Osteoblast (primary cell): ENCODE data around the gene UFD1. TPM values are rescaled to one million over a fixed set of nuclear protein-coding genes. Genes with fewer than 3 reads are reported as not detected.

Experiments
- DNase-seq: peaks from one replicate; pipeline ENCODE4 v3.0.0; 2011; ENCODE audit warnings: low spot score, mixed read lengths; ENCODE audit not compliant: insufficient read length; ENCODE audit errors: missing footprints
- H2AFZ ChIP-seq: 2 replicates; pipeline ENCODE4 v1.6.0; 2011; ENCODE audit warnings: mild to moderate bottlenecking, low read length
- H3K27ac ChIP-seq: 2 replicates; pipeline ENCODE4 v1.5.1; 2011; ENCODE audit warnings: mild to moderate bottlenecking, low read depth, low read length, moderate library complexity
- H3K27me3 ChIP-seq: 2 replicates; pipeline ENCODE4 v1.6.0; 2012; ENCODE audit warnings: mild to moderate bottlenecking, control low read depth, inconsistent platforms, low read length, moderate library complexity; ENCODE audit not compliant: insufficient read depth
- H3K36me3 ChIP-seq: 2 replicates; pipeline ENCODE4 v1.5.1; 2011; ENCODE audit warnings: mild to moderate bottlenecking, low read length, control low read depth, moderate library complexity; ENCODE audit not compliant: insufficient read depth
- H3K4me1 ChIP-seq: 2 replicates; pipeline ENCODE4 v1.5.1; 2011; ENCODE audit warnings: mild to moderate bottlenecking, low read length, control low read depth, moderate library complexity; ENCODE audit not compliant: insufficient read depth
- H3K4me2 ChIP-seq: 2 replicates; pipeline ENCODE4 v1.6.0; 2011; ENCODE audit warnings: mild to moderate bottlenecking, low read length; ENCODE audit not compliant: insufficient read depth
- H3K4me3 ChIP-seq: fragments of 200-600 bp; sonication (generic); 3 replicates; pipeline ENCODE4 v1.5.1; 2012; ENCODE audit warnings: mild to moderate bottlenecking, low read length, inconsistent platforms; ENCODE audit not compliant: insufficient read depth
- H3K79me2 ChIP-seq: 2 replicates; pipeline ENCODE4 v1.6.0; 2012; ENCODE audit warnings: mild to moderate bottlenecking, low read length, control low read depth, inconsistent platforms; ENCODE audit not compliant: insufficient read depth
- H3K9me3 ChIP-seq: 2 replicates; pipeline ENCODE4 v1.5.1; 2011; ENCODE audit warnings: low read depth, low read length, control low read depth
- H4K20me1 ChIP-seq: 2 replicates; pipeline ENCODE4 v1.6.0; 2012; ENCODE audit warnings: mild to moderate bottlenecking, low read length, control low read depth; ENCODE audit not compliant: insufficient read depth
- CTCF ChIP-seq: IDR thresholded peaks from 2 replicates; pipeline ENCODE4 v1.5.1; 2011; ENCODE audit warnings: mild to moderate bottlenecking, low read depth, low read length, moderate library complexity; ENCODE audit errors: extremely low read depth
- total RNA-seq: library from RNA; depleted of rRNA; stranded (reverse); fragments of >200 nt; gene quantifications from 2 replicates; pipeline ENCODE4 v1.2.3, GENCODE V29; 2012

The UFD1 gene
- total RNA-seq, 1 donor: 56.8 TPM

- H3K4me1 ChIP-seq: peaks cover 13% of the 10 kb centered on the region
- H3K36me3 ChIP-seq: peaks cover 55% of the 10 kb centered on the region
Observed at GRCh38 chr22:19450363-19451175, 28.4 kb downstream of the UFD1 start.

GRCh38 chr22:19449422-19449767 lies 29.6 kb downstream of the UFD1 start:
- no peak for TF ChIP-seq CTCF
- no peak overlapping the region for H3K4me3 ChIP-seq
- no peak overlapping the region for H2AFZ ChIP-seq
- H3K36me3 ChIP-seq: peaks cover 46% of the 10 kb centered on the region
- no peak overlapping the region for H3K4me2 ChIP-seq
- peaks cover 30% of the 10 kb centered on the region for H3K79me2 ChIP-seq
- no peaks in the 10 kb centered on the region for H3K27me3 ChIP-seq
- no peaks in the 10 kb centered on the region for H3K9me3 ChIP-seq
- no peak for DNase-seq
- H4K20me1 ChIP-seq: peaks cover 3% of the 10 kb centered on the region
- H3K27ac ChIP-seq: no peak overlapping the region
- peaks cover 13% of the 10 kb centered on the region for H3K4me1 ChIP-seq

More at GRCh38 chr22:19450363-19451175, 28.4 kb downstream of the UFD1 start:
- Histone ChIP-seq H3K9me3 (no peaks in the 10 kb centered on the region), H2AFZ (no peak overlapping the region), H3K27me3 (no peaks in the 10 kb centered on the region), H3K27ac (no peak overlapping the region), H4K20me1 (no peaks in the 10 kb centered on the region), H3K79me2 (peaks cover 18% of the 10 kb centered on the region), H3K4me2 (no peak overlapping the region), H3K4me3 (no peak overlapping the region)
- DNase-seq: no peak
- no peak for TF ChIP-seq CTCF

- no peak overlapping the region for H2AFZ ChIP-seq
- H4K20me1 ChIP-seq: peaks cover 8% of the 10 kb centered on the region
- H3K27ac ChIP-seq: no peak overlapping the region
- peaks cover 46% of the 10 kb centered on the region for H3K36me3 ChIP-seq
- H3K27me3 ChIP-seq: no peaks in the 10 kb centered on the region
- peak overlapping the region; percentile 99 for H3K4me2 ChIP-seq
- H3K4me1 ChIP-seq: peaks cover 13% of the 10 kb centered on the region
- H3K9me3 ChIP-seq: no peaks in the 10 kb centered on the region
- H3K79me2 ChIP-seq: peaks cover 35% of the 10 kb centered on the region
- DNase-seq: no peak
- H3K4me3 ChIP-seq: no peak overlapping the region
- no peak for TF ChIP-seq CTCF
Observed at GRCh38 chr22:19448739-19449421, 30.1 kb downstream of the UFD1 start.

GRCh38 chr22:19448076-19448607 lies 30.9 kb downstream of the UFD1 start:
- Histone ChIP-seq H3K4me1 (peaks cover 13% of the 10 kb centered on the region), H3K9me3 (no peaks in the 10 kb centered on the region), H3K79me2 (peaks cover 42% of the 10 kb centered on the region), H3K36me3 (peaks cover 46% of the 10 kb centered on the region), H3K27me3 (no peaks in the 10 kb centered on the region), H3K27ac (peak overlapping the region; percentile 87), H3K4me3 (peak overlapping the region; percentile 91), H4K20me1 (peaks cover 9% of the 10 kb centered on the region), H2AFZ (peak overlapping the region; percentile 90), H3K4me2 (peak overlapping the region; percentile 99)
- DNase-seq: peak; percentile 97
- no peak for TF ChIP-seq CTCF
